ENCODE results near the gene RMP24.

GRCh38 chr18:36028859-36029258 is 56.4 kb downstream of the RMP24 start:
- TF ChIP-seq CTCF (conservative IDR thresholded peaks at IDR 0.05; ENCODE audit: low read length) (no peak), EZH2phosphoT487 (IDR thresholded peaks at IDR 0.05; ENCODE audit: borderline replicate concordance) (no peak)

All from Loucy (cell line).